MCF 10A (cell line): ENCODE data around the gene PFN4. TPM values are rescaled to one million over a fixed set of nuclear protein-coding genes. Genes with fewer than 3 reads are reported as not detected.

Source experiments
- BruUV-seq: library from RNA; stranded (reverse); fragments of 400-500 nt; replicated peaks from 2 replicates; lab custom pipeline; 2021; lab: Mats Ljungman, UMichigan
- CTCF ChIA-PET: fragments of 300-600 bp; sonication (Branson Sonifier 250); formaldehyde crosslinking; extraction: SDS; loops from one replicate; lab custom pipeline; 2021; ENCODE audit warnings: antibody characterized with exemption, inconsistent platforms; lab: Yijun Ruan, JAX
- POLR2A ChIA-PET: fragments of 300-600, 350-650 bp; sonication (Branson Sonifier 250); formaldehyde crosslinking; extraction: SDS; loops from one replicate; lab custom pipeline; 2020; ENCODE audit warnings: antibody characterized with exemption, inconsistent platforms; lab: Yijun Ruan, JAX
- DNase-seq: peaks from one replicate; pipeline ENCODE4 v3.0.0-alpha.2; 2018; ENCODE audit not compliant: unreplicated experiment
- H3K27ac Mint-ChIP-seq: one replicate; pipeline ENCODE4 v1.8.0; 2022; ENCODE audit warnings: mild to moderate bottlenecking, low read depth, mixed read lengths; ENCODE audit not compliant: unreplicated experiment
- H3K27me3 Mint-ChIP-seq: one replicate; pipeline ENCODE4 v1.8.0; 2022; ENCODE audit warnings: mixed read lengths; ENCODE audit not compliant: insufficient read depth, unreplicated experiment
- H3K36me3 Mint-ChIP-seq: one replicate; pipeline ENCODE4 v1.8.0; 2022; ENCODE audit warnings: mild to moderate bottlenecking, moderate library complexity, mixed read lengths; ENCODE audit not compliant: insufficient read depth, unreplicated experiment
- H3K4me1 Mint-ChIP-seq: one replicate; pipeline ENCODE4 v1.8.0; 2022; ENCODE audit warnings: mixed read lengths; ENCODE audit not compliant: insufficient read depth, unreplicated experiment
- H3K4me3 Mint-ChIP-seq: one replicate; pipeline ENCODE4 v1.8.0; 2022; ENCODE audit warnings: mild to moderate bottlenecking, moderate library complexity, mixed read lengths; ENCODE audit not compliant: unreplicated experiment
- H3K9me3 Mint-ChIP-seq: one replicate; pipeline ENCODE4 v1.8.0; 2022; ENCODE audit warnings: mixed read lengths; ENCODE audit not compliant: unreplicated experiment
- intact Hi-C: fragments of 100-400 bp; cut with micrococcal nuclease; formaldehyde crosslinking; loops from 2 replicates; pipeline ENCODE4 v1.14.1; 2022
- total RNA-seq: library from RNA; stranded (reverse); gene quantifications from 2 replicates; pipeline ENCODE4 v1.2.3, GENCODE V29; 2022
- TF ChIP-seq, protein P1 (sequence below): fragments of 200-600 bp; IDR thresholded peaks from one replicate; pipeline ENCODE4 v1.8.0; 2022; ENCODE audit warnings: antibody characterized with exemption, mild to moderate bottlenecking; ENCODE audit not compliant: unreplicated experiment

The PFN4 gene
- total RNA-seq, 1 experiment from 2014 or later, result 1.8 TPM

DNA sequence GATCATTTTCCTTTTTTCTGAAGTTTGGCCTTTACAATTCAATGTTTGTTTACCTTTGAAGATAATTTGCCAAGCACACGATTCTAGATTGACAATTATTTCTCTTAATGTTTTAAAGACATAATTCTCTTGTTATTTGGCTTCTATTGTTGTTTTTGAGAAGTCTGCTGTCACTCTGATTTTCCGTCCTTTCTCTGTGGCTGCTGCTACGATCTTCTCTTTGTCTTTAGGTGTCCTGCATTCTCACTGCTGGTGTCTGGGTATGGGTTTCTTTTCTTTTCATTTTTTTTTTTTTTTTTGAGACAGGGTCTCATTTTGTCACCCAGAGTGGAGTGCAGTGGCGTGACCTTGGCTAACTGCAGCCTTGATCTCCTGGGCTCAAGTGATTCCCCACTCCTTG lies 36.6 kb upstream of the PFN4 start:
- H3K4me1 Mint-ChIP-seq, result no peaks in the 10 kb centered on the region
- no peak overlapping the region for H3K4me3 Mint-ChIP-seq
- POLR2A ChIA-PET, result interaction anchor here (0.5 to 0.7 kb wide), 2 partner anchors 11 to 1184 kb away, joined by 3 read pairs; no protein-coding TSS in a partner anchor
- H3K36me3 Mint-ChIP-seq, result peaks cover 1% of the 10 kb centered on the region
- intact Hi-C loops, result loop anchor here (10.0 kb wide), 1 partner anchor 335 kb away; no protein-coding TSS in a partner anchor
- no peaks in the 10 kb centered on the region for H3K9me3 Mint-ChIP-seq
- BruUV-seq, result no TSS peak
- CTCF ChIA-PET, result no interaction called here
- no peak for DNase-seq
- no peaks in the 10 kb centered on the region for H3K27me3 Mint-ChIP-seq
- TF ChIP-seq, protein P1, sequence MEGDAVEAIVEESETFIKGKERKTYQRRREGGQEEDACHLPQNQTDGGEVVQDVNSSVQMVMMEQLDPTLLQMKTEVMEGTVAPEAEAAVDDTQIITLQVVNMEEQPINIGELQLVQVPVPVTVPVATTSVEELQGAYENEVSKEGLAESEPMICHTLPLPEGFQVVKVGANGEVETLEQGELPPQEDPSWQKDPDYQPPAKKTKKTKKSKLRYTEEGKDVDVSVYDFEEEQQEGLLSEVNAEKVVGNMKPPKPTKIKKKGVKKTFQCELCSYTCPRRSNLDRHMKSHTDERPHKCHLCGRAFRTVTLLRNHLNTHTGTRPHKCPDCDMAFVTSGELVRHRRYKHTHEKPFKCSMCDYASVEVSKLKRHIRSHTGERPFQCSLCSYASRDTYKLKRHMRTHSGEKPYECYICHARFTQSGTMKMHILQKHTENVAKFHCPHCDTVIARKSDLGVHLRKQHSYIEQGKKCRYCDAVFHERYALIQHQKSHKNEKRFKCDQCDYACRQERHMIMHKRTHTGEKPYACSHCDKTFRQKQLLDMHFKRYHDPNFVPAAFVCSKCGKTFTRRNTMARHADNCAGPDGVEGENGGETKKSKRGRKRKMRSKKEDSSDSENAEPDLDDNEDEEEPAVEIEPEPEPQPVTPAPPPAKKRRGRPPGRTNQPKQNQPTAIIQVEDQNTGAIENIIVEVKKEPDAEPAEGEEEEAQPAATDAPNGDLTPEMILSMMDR, result no peak
- no peak overlapping the region for H3K27ac Mint-ChIP-seq

DNA sequence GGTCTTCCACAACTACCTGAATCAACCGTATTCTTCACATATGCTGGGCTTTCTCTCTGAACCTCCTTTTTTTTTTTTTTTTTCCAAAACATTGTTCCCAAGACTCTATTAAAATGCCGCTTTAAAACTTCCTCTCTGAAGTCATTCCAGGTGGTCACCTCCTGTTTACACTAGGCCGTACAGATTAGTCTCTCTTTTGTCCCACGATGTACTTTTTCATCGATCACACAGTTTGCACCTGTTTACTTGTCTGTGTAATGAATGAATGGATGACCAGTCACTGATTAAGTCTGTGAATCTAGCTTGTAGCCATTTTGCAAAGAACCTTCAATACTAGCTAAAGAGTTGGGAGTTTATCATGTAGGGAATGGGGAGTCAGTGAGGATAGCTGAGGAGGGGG lies 35.0 kb upstream of the PFN4 start:
- intact Hi-C loops, result no loop called here
- no TSS peak for BruUV-seq
- no peak overlapping the region for H3K27ac Mint-ChIP-seq
- H3K36me3 Mint-ChIP-seq, result no peaks in the 10 kb centered on the region
- DNase-seq, result no peak
- no peak overlapping the region for H3K4me3 Mint-ChIP-seq
- POLR2A ChIA-PET, result no interaction called here
- CTCF ChIA-PET, result no interaction called here
- H3K4me1 Mint-ChIP-seq, result no peaks in the 10 kb centered on the region
- no peaks in the 10 kb centered on the region for H3K9me3 Mint-ChIP-seq
- TF ChIP-seq, protein P1, result no peak
- no peaks in the 10 kb centered on the region for H3K27me3 Mint-ChIP-seq

DNA sequence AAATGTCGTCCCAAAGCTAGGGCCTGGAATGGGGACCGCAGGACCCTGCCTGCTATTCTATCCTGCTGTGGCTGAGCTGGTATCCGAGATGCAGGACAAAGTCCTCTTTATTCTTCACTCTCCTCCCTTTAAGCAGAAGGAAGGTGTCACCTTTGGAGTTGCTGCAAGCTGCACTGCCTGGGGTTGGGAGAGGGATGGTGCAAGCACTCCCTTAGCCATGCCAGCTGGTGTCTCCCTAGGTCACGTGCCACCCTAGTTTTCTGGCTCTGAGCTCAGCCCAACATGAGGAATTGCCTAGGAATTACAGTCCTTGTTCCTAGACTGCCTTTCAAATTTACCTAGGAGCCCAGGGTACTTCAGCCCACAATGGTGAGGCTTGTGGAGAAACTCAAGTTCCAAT lies 30.3 kb upstream of the PFN4 start:
- ChIA-PET CTCF (interaction anchor here (1.6 kb wide), 1 partner anchor 68 kb away, joined by 3 read pairs; no protein-coding TSS in a partner anchor), POLR2A (no interaction called here)
- Mint-ChIP-seq H3K27me3 (no peaks in the 10 kb centered on the region), H3K9me3 (peaks cover 7% of the 10 kb centered on the region), H3K4me3 (no peak overlapping the region), H3K36me3 (peaks cover 6% of the 10 kb centered on the region), H3K27ac (no peak overlapping the region), H3K4me1 (no peaks in the 10 kb centered on the region)
- TF ChIP-seq, protein P1, result no peak
- intact Hi-C loops, result no loop called here
- BruUV-seq, result no TSS peak
- DNase-seq, result no peak

DNA sequence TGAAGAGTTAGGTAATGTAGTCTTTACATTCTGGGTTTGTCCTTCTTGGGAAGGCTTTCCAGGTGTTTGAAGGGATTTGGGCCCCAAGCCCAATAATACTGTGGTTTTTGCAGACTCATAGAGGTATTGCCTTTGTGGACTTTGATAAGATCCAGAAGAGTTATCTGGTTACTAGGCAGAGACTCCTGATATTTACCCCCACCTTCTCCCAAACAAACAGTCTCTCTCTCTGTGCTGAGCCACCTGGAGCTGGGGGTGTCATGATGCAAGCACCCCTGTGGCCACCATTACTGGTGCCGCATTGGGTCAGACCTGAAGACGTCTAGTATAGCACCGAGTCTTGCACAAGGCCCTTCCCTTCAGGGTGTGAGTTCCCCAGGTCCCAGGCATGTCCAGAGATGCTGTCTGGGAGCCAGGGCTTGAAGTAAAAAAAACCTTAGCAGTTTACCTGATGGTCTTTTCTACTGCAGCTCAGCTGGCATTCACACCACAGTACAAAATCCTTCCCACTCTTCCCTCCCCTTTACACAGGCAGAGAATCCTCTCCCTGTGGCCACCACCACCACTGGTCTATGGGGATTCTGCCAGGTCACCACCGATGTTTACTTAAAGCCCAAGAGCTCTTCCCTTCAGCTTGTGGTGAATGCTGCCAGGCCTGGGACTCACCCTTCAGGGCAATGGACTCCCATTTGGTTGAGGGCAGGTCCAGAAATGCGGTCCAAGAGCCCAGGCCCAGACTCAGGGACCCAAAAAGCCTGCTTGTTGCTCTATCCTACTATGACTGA lies 29.5 kb upstream of the PFN4 start:
- Mint-ChIP-seq H3K4me1 (no peaks in the 10 kb centered on the region), H3K27ac (no peak overlapping the region), H3K27me3 (no peaks in the 10 kb centered on the region), H3K36me3 (peaks cover 6% of the 10 kb centered on the region), H3K9me3 (peaks cover 15% of the 10 kb centered on the region), H3K4me3 (no peak overlapping the region)
- ChIA-PET CTCF (interaction anchor here (1.6 kb wide), 1 partner anchor 67 kb away, joined by 3 read pairs; no protein-coding TSS in a partner anchor), POLR2A (interaction anchor here (0.7 to 1.2 kb wide), 2 partner anchors 21 to 91 kb away, joined by 3 read pairs; no protein-coding TSS in a partner anchor)
- BruUV-seq, result no TSS peak
- TF ChIP-seq, protein P1, result no peak
- no peak for DNase-seq
- intact Hi-C loops, result no loop called here
